H1 (cell line): ENCODE results near the gene NTRK1. TPM values are rescaled to one million over a fixed set of nuclear protein-coding genes. Genes with fewer than 3 reads are reported as not detected.

ENCODE experiments used
- CTCF ChIA-PET: fragments of 300-600 bp; sonication (Branson Sonifier 250); formaldehyde crosslinking; loops from one replicate; lab custom pipeline; 2021; ENCODE audit not compliant: partially characterized antibody; lab: Charles Lee
- POLR2A ChIA-PET: fragments of 300-600 bp; sonication (Branson Sonifier 250); formaldehyde crosslinking; loops from one replicate; lab custom pipeline; 2021; ENCODE audit warnings: inconsistent platforms; ENCODE audit not compliant: partially characterized antibody; lab: Charles Lee
- DNase-seq, 2 experiments: peaks; one replicate each; pipeline versions ENCODE4 v3.0.0 to v3.0.0-alpha.2; 2010 to 2022; ENCODE audit warnings: low spot score in 2 of 2, low read depth in 1 of 2, mixed read lengths in 1 of 2
- FAIRE-seq: peaks from 2 replicates; lab custom pipeline; 2011; peaks lifted over from hg19 to GRCh38; lab: Jason Lieb, UNC
- H2AFZ ChIP-seq: 2 replicates; pipeline ENCODE4 v1.8.1; 2012; ENCODE audit warnings: low read length, inconsistent platforms
- H2AK5ac ChIP-seq: 2 replicates; pipeline ENCODE4 v1.6.1; 2013; ENCODE audit warnings: low read depth, low read length
- H2BK120ac ChIP-seq: replicated peaks from 2 replicates; pipeline ENCODE3; 2013; ENCODE audit warnings: low read depth, low read length, inconsistent platforms
- H2BK12ac ChIP-seq: 2 replicates; pipeline ENCODE4 v1.6.1; 2013; ENCODE audit warnings: low read depth, low read length
- H2BK15ac ChIP-seq: 2 replicates; pipeline ENCODE4 v1.6.1; 2013; ENCODE audit warnings: low read length
- H2BK20ac ChIP-seq: 2 replicates; pipeline ENCODE4 v1.6.1; 2013; ENCODE audit warnings: low read length
- H2BK5ac ChIP-seq: 2 replicates; pipeline ENCODE4 v1.6.1; 2013; ENCODE audit warnings: low read depth, low read length
- H3K14ac ChIP-seq: 2 replicates; pipeline ENCODE4 v1.6.1; 2013; ENCODE audit warnings: inconsistent platforms; ENCODE audit not compliant: insufficient read length
- H3K18ac ChIP-seq: 2 replicates; pipeline ENCODE4 v1.6.1; 2013; ENCODE audit warnings: low read length; ENCODE audit errors: extremely low read depth
- H3K23ac ChIP-seq: 2 replicates; pipeline ENCODE4 v1.6.1; 2013; ENCODE audit warnings: inconsistent platforms; ENCODE audit not compliant: insufficient read length
- H3K23me2 ChIP-seq: 2 replicates; pipeline ENCODE4 v1.6.1; 2013; ENCODE audit warnings: low read depth, low read length
- H3K27ac ChIP-seq: 2 replicates; pipeline ENCODE4 v1.6.1; 2011; ENCODE audit warnings: low read depth, low read length, inconsistent platforms
- H3K27me3 ChIP-seq, 4 experiments: replicated peaks in 1 of 4; 1 replicate in 1 of 4; 2 replicates in 3 of 4; pipeline versions ENCODE4 v1.6.1 to v1.8.1; 2011 to 2013; ENCODE audit warnings: low read length in 3 of 4, mild to moderate bottlenecking in 3 of 4, inconsistent platforms in 2 of 4, mixed read lengths in 2 of 4, moderate library complexity in 1 of 4; ENCODE audit not compliant: control insufficient read depth in 3 of 4, insufficient read depth in 3 of 4; ENCODE audit errors: extremely low read depth in 1 of 4
- H3K36me3 ChIP-seq, 4 experiments: 2 replicates each; pipeline versions ENCODE4 v1.6.1 to v1.8.1; 2011 to 2013; ENCODE audit warnings: mild to moderate bottlenecking in 4 of 4, low read length in 3 of 4, moderate library complexity in 2 of 4, control low read depth in 1 of 4, inconsistent platforms in 1 of 4; ENCODE audit not compliant: insufficient read depth in 4 of 4, control insufficient read depth in 2 of 4
- H3K4ac ChIP-seq: replicated peaks from 2 replicates; pipeline ENCODE3; 2013; ENCODE audit warnings: low read length, low read depth, mixed read lengths, inconsistent platforms; ENCODE audit not compliant: insufficient read length
- H3K4me1 ChIP-seq, 4 experiments: replicated peaks in 1 of 4; 1 replicate in 1 of 4; 2 replicates in 3 of 4; pipeline versions ENCODE4 v1.6.1 to v1.8.1; 2011 to 2013; ENCODE audit warnings: low read length in 3 of 4, inconsistent platforms in 2 of 4, mixed read lengths in 1 of 4; ENCODE audit not compliant: insufficient read depth in 4 of 4, control insufficient read depth in 3 of 4
- H3K4me2 ChIP-seq, 2 experiments: 2 replicates each; pipeline versions ENCODE4 v1.6.1 to v1.8.1; 2011 to 2013; ENCODE audit warnings: low read depth in 2 of 2, low read length in 2 of 2, control low read depth in 1 of 2, inconsistent platforms in 1 of 2, mild to moderate bottlenecking in 1 of 2; ENCODE audit not compliant: insufficient read depth in 1 of 2
- H3K4me3 ChIP-seq, 4 experiments: fragments of 200-600, 300-600 bp in 1 of 4; sonication (generic), shearing (Covaris generic), sonication (Bioruptor Twin) in 1 of 4; 2 replicates each; pipeline versions ENCODE4 v1.5.1 to v1.8.1; 2011 to 2016; ENCODE audit warnings: low read length in 4 of 4, low read depth in 3 of 4, control low read depth in 2 of 4, inconsistent platforms in 2 of 4, mild to moderate bottlenecking in 2 of 4, mixed read lengths in 1 of 4, moderate library complexity in 1 of 4; ENCODE audit not compliant: insufficient read depth in 2 of 4; ENCODE audit errors: extremely low read depth in 1 of 4
- H3K56ac ChIP-seq: replicated peaks from 2 replicates; pipeline ENCODE3; 2013; ENCODE audit warnings: low read depth, mild to moderate bottlenecking, mixed read lengths, low read length, inconsistent platforms; ENCODE audit not compliant: insufficient read length
- H3K79me1 ChIP-seq: 2 replicates; pipeline ENCODE4 v1.6.1; 2013; ENCODE audit warnings: low read depth, low read length, control low read depth
- H3K79me2 ChIP-seq, 2 experiments: 2 replicates each; pipeline versions ENCODE4 v1.6.1 to v1.8.1; 2012 to 2013; ENCODE audit warnings: low read length in 2 of 2, mild to moderate bottlenecking in 2 of 2, inconsistent platforms in 1 of 2; ENCODE audit not compliant: insufficient read depth in 2 of 2, control insufficient read depth in 1 of 2
- H3K9ac ChIP-seq, 4 experiments: replicated peaks in 1 of 4; 1 replicate in 1 of 4; 2 replicates in 3 of 4; pipeline versions ENCODE4 v1.6.1 to v1.8.1; 2011 to 2013; ENCODE audit warnings: low read depth in 3 of 4, low read length in 3 of 4, control low read depth in 2 of 4, mild to moderate bottlenecking in 2 of 4, moderate library complexity in 2 of 4, inconsistent platforms in 1 of 4; ENCODE audit errors: extremely low read depth in 1 of 4
- H3K9me3 ChIP-seq, 2 experiments: 2 replicates each; pipeline versions ENCODE4 v1.6.1 to v1.8.1; 2012 to 2013; ENCODE audit warnings: mild to moderate bottlenecking in 2 of 2, moderate library complexity in 2 of 2, control low read depth in 1 of 2, inconsistent platforms in 1 of 2, low read depth in 1 of 2, low read length in 1 of 2, mixed read lengths in 1 of 2; ENCODE audit not compliant: insufficient read depth in 2 of 2
- H4K20me1 ChIP-seq, 2 experiments: replicated peaks in 1 of 2; 2 replicates each; pipeline versions ENCODE3 to v1.8.1; 2011 to 2013; ENCODE audit warnings: inconsistent platforms in 2 of 2, low read length in 2 of 2, mild to moderate bottlenecking in 1 of 2; ENCODE audit not compliant: insufficient read depth in 2 of 2, control insufficient read depth in 1 of 2
- H4K5ac ChIP-seq: 2 replicates; pipeline ENCODE4 v1.6.1; 2013; ENCODE audit warnings: low read length, low read depth, mixed read lengths, inconsistent platforms; ENCODE audit not compliant: insufficient read length
- H4K8ac ChIP-seq: 2 replicates; pipeline ENCODE4 v1.8.0; 2013; ENCODE audit warnings: mild to moderate bottlenecking, moderate library complexity, low read length, inconsistent platforms; ENCODE audit not compliant: insufficient read depth; ENCODE audit errors: extremely low read depth
- H4K91ac ChIP-seq: replicated peaks from 2 replicates; pipeline ENCODE3; 2013; ENCODE audit warnings: low read length, mixed read lengths, inconsistent platforms; ENCODE audit not compliant: insufficient read length
- BCL11A ChIP-seq, 2 experiments: IDR thresholded peaks; one replicate each; pipeline ENCODE4 v1.6.1; 2011; ENCODE audit warnings: low read depth in 2 of 2, low read length in 2 of 2, mild to moderate bottlenecking in 2 of 2
- CEBPB ChIP-seq: IDR thresholded peaks from 2 replicates; pipeline ENCODE4 v1.6.1; 2012; ENCODE audit warnings: low read depth, low read length
- CHD1 ChIP-seq: IDR thresholded peaks from 2 replicates; pipeline ENCODE4 v1.6.1; 2012; ENCODE audit warnings: low read depth, low read length, improper control_type of control experiment
- HDAC2 ChIP-seq, 2 experiments: fragments of 300-600 bp in 1 of 2; sonication (generic) in 1 of 2; IDR thresholded peaks; 2 replicates each; pipeline ENCODE4 v1.6.1; 2011 to 2012; ENCODE audit warnings: low read depth in 2 of 2, low read length in 2 of 2, mild to moderate bottlenecking in 2 of 2, moderate library complexity in 2 of 2, borderline replicate concordance in 1 of 2, inconsistent platforms in 1 of 2
- KDM4A ChIP-seq: IDR thresholded peaks from one replicate; pipeline ENCODE4 v1.7.1; 2012; ENCODE audit warnings: low read depth, mild to moderate bottlenecking, moderate library complexity, low read length, inconsistent platforms; ENCODE audit not compliant: severe bottlenecking
- NRF1 ChIP-seq: IDR thresholded peaks from 2 replicates; pipeline ENCODE4 v1.6.1; 2011; ENCODE audit warnings: mild to moderate bottlenecking, low read depth, low read length, improper control_type of control experiment
- POU5F1 ChIP-seq: IDR thresholded peaks from 2 replicates; pipeline ENCODE4 v1.6.1; 2011; ENCODE audit warnings: low read depth, mild to moderate bottlenecking, low read length, moderate library complexity
- RAD21 ChIP-seq, 2 experiments: IDR thresholded peaks in 1 of 2; conservative IDR thresholded peaks in 1 of 2; 2 replicates each; pipeline ENCODE4 v1.6.1; 2011; ENCODE audit warnings: low read depth in 2 of 2, low read length in 2 of 2, improper control_type of control experiment in 1 of 2, inconsistent platforms in 1 of 2, mild to moderate bottlenecking in 1 of 2, moderate library complexity in 1 of 2
- SUZ12 ChIP-seq: fragments of 200-600 bp; sonication (generic); IDR thresholded peaks from 2 replicates; pipeline ENCODE4 v1.6.1; 2012; ENCODE audit warnings: mild to moderate bottlenecking, inconsistent platforms, low read length, moderate library complexity, mixed read lengths
- WGBS, 2 experiments: shearing (Covaris generic) in 1 of 2; methylation state at CpG; one replicate each; pipeline versions ENCODE4 v1.1.6 to v1.1.7; 2013 to 2015; ENCODE audit warnings: low lambda C conversion rate in 2 of 2, mixed read lengths in 2 of 2, inconsistent platforms in 1 of 2, low coverage in 1 of 2, missing lambda C conversion rate in 1 of 2; ENCODE audit not compliant: insufficient replicate concordance in 2 of 2, insufficient coverage in 1 of 2, insufficient read length in 1 of 2; ENCODE audit errors: extremely low coverage in 1 of 2, missing lambda C conversion rate in 1 of 2; 5-methylcytosine and 5-hydroxymethylcytosine counted together
- polyA plus RNA-seq, 7 experiments: library from polyadenylated mRNA; depleted of rRNA in 3 of 7; stranded (reverse) in 5 of 7; unstranded in 2 of 7; fragments of >200 nt in 5 of 7; fragments of 200-250 nt in 2 of 7; gene quantifications; 1 replicate in 5 of 7; 2 replicates in 1 of 7; 4 replicates in 1 of 7; pipeline versions ENCODE4 v1.2.1 to v1.2.3, GENCODE V29; 2011 to 2013; ENCODE audit warnings: missing spikeins in 2 of 7, mixed read lengths in 2 of 7
- total RNA-seq: library from RNA; stranded (reverse); fragmentation: NEBNext Ultra II Directional; extraction: Animal tissue kit (Norgen Biotek cat#: 25700); gene quantifications from 2 replicates; pipeline ENCODE4 v1.2.1, GENCODE V29; 2021
- TF ChIP-seq, protein P1 (sequence below): IDR thresholded peaks from 2 replicates; pipeline ENCODE4 v1.6.1; 2012; ENCODE audit warnings: low read length, inconsistent platforms

NTRK1 gene
- total and polyA plus RNA-seq, 2 of the 8 experiments (the other 6 are each of a cell fraction or from before 2014, with no cell fraction given) = 0.12 to 0.24 TPM

DNA sequence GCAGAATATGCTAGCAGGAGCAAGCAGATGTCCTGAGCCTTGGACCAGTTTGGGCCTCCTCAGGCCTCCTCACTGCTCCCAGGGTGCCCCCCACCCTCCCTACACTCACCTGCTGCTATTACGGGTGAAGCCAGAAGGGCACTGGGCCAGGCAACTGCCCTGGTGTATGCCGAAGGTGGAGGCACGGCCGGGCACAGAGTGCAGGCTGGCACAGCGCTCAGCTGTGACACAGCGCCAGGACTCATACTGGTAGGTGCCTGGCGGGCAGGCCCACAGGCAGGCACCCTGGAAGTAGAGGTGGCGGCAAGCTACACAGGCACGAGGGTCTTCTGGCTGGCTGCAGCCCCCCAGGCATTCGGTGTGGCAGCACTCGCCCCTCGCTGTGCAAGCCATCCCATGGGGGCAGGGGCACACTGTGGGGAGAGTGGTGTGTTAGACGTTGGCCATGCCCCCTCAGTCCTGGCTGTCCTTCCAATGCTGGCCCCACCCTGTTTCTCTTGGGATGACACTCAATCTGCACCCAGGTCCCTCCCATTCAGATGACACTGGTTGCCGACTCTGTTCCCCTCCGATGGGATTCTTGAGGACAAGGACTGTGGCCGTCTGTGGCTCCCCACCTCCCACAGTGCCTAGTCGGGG lies 8.8 kb upstream of the NTRK1 start:
- no peak overlapping the region for H3K23ac ChIP-seq
- H4K5ac ChIP-seq = no peak overlapping the region
- H2BK20ac ChIP-seq = no peak overlapping the region
- H3K23me2 ChIP-seq = peaks cover 6% of the 10 kb centered on the region
- no peaks in the 10 kb centered on the region for H3K36me3 ChIP-seq
- H3K79me2 ChIP-seq = no peaks in the 10 kb centered on the region
- no peak overlapping the region for H2BK120ac ChIP-seq
- H3K27me3 ChIP-seq = peaks cover 30 to 78% (median 48%) of the 10 kb centered on the region in 4 experiments
- H3K14ac ChIP-seq = no peak overlapping the region
- POLR2A ChIA-PET = interaction anchor here (0.7 to 0.8 kb wide), 3 partner anchors 15 to 158 kb away, joined by 3 read pairs; no protein-coding TSS in a partner anchor
- DNase-seq = no peak
- no peak overlapping the region for H4K8ac ChIP-seq
- no peak overlapping the region for H2AK5ac ChIP-seq
- FAIRE-seq = no peak
- no peak overlapping the region for H4K91ac ChIP-seq
- H3K4me3 ChIP-seq = no peak overlapping the region
- 89% methylated on average over 16 of the region's 17 CpGs; no CpG with 5 or more reads in 1 of the 2 experiments for WGBS, 2 experiments
- peaks cover 0 to 5% of the 10 kb centered on the region in 2 experiments for H4K20me1 ChIP-seq
- H2BK15ac ChIP-seq = no peak overlapping the region
- H3K56ac ChIP-seq = no peak overlapping the region
- no peak overlapping the region for H3K9ac ChIP-seq
- CTCF ChIA-PET = interaction anchor here (0.7 to 25.2 kb wide), 12 partner anchors 8 to 225 kb away, joined by 3 to 719 read pairs (median 7); partner anchors contain the start of genes INSRR, NTRK1 and PEAR1
- H3K27ac ChIP-seq = no peak overlapping the region
- H2BK12ac ChIP-seq = peak overlapping the region; percentile 9; the same call in 1 of the 2 replicates
- H3K4me1 ChIP-seq = peaks cover 0 to 10% (median 1%) of the 10 kb centered on the region in 4 experiments; a peak in 4 of 7 replicates
- no peaks in the 10 kb centered on the region for H3K79me1 ChIP-seq
- H2AFZ ChIP-seq = no peak overlapping the region
- no peaks in the 10 kb centered on the region for H3K9me3 ChIP-seq
- H3K4ac ChIP-seq = no peak overlapping the region
- no peak overlapping the region for H2BK5ac ChIP-seq
- no peak overlapping the region for H3K18ac ChIP-seq
- H3K4me2 ChIP-seq = no peak overlapping the region
- no peak for TF ChIP-seq POU5F1
- no peak for TF ChIP-seq RAD21 (IDR thresholded peaks at IDR 0.05 in 1 of 2, conservative IDR thresholded peaks at IDR 0.05 in 1 of 2; ENCODE audit: low read depth in 2 of 2, low read length in 2 of 2)
- no peak for TF ChIP-seq CEBPB
- no peak for TF ChIP-seq NRF1
- TF ChIP-seq, protein P1, sequence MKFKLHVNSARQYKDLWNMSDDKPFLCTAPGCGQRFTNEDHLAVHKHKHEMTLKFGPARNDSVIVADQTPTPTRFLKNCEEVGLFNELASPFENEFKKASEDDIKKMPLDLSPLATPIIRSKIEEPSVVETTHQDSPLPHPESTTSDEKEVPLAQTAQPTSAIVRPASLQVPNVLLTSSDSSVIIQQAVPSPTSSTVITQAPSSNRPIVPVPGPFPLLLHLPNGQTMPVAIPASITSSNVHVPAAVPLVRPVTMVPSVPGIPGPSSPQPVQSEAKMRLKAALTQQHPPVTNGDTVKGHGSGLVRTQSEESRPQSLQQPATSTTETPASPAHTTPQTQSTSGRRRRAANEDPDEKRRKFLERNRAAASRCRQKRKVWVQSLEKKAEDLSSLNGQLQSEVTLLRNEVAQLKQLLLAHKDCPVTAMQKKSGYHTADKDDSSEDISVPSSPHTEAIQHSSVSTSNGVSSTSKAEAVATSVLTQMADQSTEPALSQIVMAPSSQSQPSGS = no peak
- no peak for TF ChIP-seq BCL11A (IDR thresholded peaks at IDR 0.05; ENCODE audit: low read depth in 2 of 2, low read length in 2 of 2)
- no peak for TF ChIP-seq KDM4A
- no peak for TF ChIP-seq CHD1
- TF ChIP-seq SUZ12 = no peak
- TF ChIP-seq HDAC2 (IDR thresholded peaks at IDR 0.05; ENCODE audit: borderline replicate concordance in 1 of 2, low read depth in 2 of 2, low read length in 2 of 2) = no peak
